Suppressor macrophage treated with lipopolysaccharide for 4 hours (primary cell): ENCODE measurements around the gene MRPS35.

Experiments
- DNase-seq: peaks from one replicate; pipeline ENCODE4 v3.0.0-alpha.2; 2020

The MRPS35 gene

DNA sequence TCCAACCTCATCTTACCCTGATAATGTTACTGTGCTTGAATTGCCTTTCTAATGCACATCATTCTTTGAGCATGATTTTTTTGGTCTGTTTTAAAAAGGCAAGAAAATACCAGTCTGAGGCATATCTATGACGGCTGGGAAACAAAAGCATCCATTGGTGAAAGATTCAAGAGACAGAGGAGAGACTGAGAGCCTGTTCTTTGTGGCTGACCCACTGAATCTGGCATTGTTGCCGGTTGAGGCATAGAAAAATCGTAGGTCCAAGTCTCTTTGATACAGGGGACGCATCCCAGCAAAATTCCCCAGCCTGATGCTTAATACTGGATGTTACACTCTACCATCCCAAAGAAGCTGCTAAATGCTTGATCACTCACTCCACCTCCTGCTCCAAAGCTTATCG, 66.5 kb downstream of the MRPS35 start:
- no peak for DNase-seq

- no peak for DNase-seq
These were observed 67.6 kb downstream of the MRPS35 start for GRCh38 chr12:27778206-27778605.

DNA sequence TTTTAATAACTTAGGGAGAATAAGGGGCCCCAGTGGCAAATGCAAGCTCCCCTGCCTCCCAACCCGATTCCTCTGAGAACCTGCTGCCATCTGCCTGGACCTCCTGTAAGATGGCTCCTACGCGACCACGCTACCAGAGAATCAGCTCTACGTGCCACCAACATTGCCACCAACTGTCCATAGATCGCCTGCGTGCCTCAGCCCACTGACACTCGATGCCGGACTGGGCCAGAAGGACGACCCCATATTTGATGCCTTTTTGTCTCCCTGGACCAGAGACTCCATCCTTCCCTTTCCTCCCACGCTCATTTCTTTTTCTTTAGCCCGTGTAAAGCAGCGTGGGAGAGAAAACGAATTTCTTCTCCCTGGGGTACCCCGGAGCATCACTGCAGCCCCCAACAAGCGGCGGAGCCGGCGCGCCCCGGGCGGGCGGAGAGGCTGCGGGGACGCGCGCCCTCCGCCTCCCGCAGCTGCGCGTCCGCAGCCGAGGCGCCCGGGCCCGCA, 68.8 kb downstream of the MRPS35 start:
- peak; percentile 4 for DNase-seq

- peak; percentile 71 for DNase-seq
These were observed 69.4 kb downstream of the MRPS35 start, which contains the start of the genes KLHL42 and MANSC4 for GRCh38 chr12:27779920-27780611. Gene KLHL42 (plus strand): TSS chr12:27780233. CDS start chr12:27780331, 98 bp downstream. Gene MANSC4 (minus strand): TSS chr12:27780236. CDS start chr12:27771276, 8,960 bp downstream.

DNA sequence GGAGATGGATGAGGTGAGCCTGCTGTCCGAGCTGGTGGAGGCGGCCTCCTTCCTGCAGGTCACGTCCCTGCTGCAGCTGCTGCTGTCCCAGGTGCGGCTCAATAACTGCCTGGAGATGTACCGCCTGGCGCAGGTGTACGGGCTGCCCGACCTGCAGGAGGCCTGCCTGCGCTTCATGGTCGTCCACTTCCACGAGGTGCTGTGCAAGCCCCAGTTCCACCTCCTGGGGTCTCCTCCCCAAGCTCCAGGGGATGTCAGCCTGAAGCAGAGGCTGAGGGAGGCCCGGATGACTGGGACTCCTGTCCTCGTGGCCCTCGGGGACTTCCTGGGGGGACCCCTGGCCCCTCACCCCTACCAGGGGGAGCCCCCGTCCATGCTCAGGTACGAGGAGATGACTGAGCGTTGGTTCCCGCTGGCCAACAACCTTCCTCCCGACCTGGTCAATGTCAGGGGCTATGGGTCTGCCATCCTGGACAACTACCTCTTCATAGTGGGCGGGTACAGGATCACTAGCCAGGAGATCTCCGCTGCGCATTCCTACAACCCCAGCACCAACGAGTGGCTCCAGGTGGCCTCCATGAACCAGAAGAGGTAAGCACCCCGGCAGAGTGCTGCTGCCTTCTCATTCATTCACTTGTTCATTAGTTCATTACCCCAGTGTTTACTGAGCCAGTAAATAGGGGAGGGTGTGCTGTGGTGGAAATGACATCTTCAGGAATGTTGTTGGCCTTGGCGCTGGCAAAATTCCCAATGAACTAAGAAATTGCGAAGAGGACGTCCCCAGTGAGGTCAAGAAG, 70.2 kb downstream of the MRPS35 start:
- no peak for DNase-seq

DNA sequence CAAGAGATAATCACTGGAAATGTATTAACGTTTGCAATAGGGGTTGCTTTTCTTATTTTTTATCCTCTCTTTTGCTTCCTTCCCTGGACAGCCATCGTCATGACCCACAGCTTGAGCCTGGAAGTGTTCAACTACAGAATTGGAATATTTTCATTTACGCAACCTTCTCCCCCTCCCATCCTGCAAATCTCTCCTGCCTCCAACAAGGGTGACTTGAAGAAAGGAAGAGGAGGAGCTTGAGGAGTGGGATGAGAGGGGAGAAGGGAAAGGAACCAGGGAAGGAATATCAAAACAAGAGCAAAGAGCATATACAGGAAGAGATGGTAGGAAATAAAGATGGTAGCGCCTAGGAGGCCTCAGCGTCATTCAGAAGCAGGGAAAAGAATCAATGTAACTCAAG, 71.0 kb downstream of the MRPS35 start:
- DNase-seq: no peak

DNA sequence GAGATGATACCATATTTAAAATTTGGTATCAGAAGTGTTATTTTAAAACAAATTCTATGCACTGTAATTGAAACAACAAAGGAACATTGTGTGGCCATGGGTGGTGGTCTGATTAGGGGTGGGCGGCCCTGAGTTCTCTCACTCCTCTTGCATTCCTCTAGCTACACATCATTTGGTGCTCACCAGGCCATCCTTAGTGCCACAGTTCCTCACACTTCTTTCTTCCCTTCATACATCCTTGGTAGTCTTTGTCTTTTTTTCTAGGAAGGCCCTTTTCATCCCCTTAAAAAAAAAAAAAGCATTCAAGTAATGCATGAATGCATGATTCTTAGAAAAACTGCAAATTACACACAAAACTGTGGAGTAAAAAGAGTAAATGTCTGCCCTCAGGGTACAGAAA, 71.8 kb downstream of the MRPS35 start:
- no peak for DNase-seq

DNA sequence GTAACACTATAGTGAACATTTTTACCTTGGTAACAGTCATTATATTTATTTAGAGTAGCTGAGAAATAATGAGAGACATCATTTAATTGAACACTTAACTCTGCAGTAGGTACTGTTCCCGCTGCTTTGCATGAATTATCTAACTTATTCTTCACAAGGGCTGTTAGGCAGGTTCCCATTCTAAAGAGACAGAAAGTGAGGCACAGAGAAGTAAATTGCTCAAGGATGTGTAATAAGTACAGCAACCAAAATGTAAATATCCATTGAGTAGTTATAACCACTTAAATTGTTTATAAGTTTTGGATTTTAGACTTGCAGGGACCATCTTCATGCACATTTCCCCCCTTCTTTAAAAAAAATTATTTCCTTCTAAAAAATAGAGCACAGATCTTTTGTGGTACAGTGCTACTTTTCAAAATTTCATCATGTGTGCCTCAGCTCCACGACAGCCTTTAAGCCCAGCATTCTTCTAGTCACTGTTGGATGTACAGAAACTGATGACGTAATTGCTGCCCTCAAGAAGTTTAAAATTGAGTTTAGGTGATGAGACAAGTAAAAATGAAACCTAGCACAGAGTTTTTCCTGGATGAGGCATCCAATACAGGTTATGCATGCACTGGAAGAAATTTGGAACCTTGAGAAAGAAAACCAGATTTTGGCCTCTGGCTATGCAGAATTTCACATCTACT, 75.4 kb downstream of the MRPS35 start:
- peak; percentile 29 for DNase-seq

DNA sequence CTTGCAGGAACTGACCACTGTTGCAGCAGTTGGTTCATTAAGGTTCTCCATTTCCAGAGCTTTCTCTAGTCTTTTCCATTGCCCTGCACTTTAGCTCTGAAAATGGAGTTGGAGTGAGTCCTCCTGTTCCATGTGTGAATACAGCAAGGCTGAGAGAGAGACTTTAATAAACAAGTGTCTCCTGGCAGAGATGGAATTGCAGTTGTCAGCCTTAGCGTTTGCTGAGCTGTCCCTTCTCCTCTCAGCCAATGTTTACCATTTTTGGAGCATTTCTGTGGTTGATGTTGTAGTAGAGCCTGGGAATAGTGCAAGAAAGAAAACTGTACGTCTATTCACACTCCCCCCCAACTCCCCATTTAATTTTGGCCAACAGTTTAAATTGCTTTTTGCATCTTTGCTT, 76.9 kb downstream of the MRPS35 start:
- DNase-seq: no peak

GRCh38 chr12:27790179-27790578, 79.5 kb downstream of the MRPS35 start:
- DNase-seq: no peak

DNA sequence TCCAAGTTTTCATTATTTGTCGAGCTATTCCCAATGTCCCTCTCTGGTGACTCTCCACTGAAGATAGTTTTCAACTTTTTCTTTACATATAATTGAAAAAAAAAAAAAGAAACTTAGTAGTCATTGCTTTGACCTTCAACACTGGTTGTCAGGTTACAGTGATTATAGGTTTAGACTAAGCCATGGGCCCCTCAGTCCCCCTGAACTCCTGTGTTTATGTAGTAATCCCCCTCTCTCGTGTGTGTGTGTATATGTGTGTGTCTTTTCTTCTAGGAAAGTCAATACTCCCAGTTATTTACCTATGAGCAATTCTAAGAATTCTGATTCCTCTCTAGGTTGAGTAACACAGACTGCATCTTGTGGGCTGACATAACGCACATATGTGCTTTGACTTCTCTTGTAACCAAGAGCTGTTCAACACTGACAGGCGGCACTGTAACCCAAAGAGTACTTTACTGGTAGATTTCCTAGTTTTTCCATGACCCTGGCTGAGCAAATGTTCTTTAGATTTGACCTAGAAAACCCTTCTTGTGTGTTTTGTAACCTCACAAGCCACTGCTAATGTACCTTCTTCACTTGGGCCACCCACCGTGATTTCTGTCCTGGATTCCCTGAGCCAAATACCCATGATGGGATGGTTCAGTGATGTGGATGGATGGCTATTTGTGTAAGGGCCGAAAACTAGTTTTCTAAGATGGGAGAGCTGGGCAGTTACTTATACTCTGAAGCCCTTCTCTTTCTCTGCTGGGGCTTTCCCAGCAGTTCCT, 84.4 kb downstream of the MRPS35 start:
- no peak for DNase-seq

GRCh38 chr12:27796128-27796527, 85.5 kb downstream of the MRPS35 start:
- no peak for DNase-seq

- no peak for DNase-seq
These were observed 86.8 kb downstream of the MRPS35 start for GRCh38 chr12:27797301-27798025.

GRCh38 chr12:27800819-27801218, 90.2 kb downstream of the MRPS35 start:
- no peak for DNase-seq

DNA sequence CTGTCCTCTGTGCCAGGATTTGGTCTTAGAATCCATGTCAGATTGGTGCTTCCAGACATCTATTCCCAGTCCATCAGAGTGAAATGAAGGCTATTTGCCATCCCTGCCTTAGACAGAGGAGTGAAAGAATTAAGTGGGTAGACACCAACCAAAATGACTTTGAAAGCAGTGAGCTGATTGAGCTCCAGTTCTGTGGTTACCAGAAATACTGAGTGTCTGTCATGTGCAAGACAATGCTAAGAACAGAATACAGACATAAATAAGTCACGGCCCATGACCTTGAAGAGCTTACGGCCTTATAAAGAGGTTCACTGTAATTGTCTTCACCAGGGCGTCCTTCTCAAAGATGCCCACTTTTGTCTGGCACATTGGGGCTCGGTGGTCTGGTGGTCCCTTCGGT, 91.0 kb downstream of the MRPS35 start:
- no peak for DNase-seq

DNA sequence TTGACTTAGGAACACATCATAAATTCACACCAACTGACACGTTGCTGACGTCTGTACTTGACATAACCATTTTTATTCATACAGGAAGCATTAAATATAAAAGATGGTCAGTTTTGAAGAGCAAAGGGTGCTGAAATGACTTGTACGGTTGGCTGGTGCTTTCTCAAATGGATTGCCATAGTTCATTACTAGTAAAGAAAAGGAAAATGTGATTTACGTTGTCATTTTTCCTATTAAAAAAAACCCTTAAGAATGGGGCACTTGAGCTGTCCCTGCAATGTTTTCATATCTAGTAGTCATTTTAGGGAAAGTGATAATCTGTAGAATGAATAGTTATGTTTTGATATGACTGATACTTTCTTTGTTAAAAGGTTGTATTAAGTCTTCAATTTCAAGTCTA, 91.9 kb downstream of the MRPS35 start:
- no peak for DNase-seq

GRCh38 chr12:27802936-27803335, 92.3 kb downstream of the MRPS35 start:
- no peak for DNase-seq

- no peak for DNase-seq
These were observed 94.6 kb downstream of the MRPS35 start for GRCh38 chr12:27805238-27805637.
